Nephron progenitor cell (in vitro differentiated cells): ENCODE measurements around the gene PRDM16.
A peak's percentile ranks its signal among the peaks of the same experiment; 100 is the strongest.

Experiments
- DNase-seq: peaks from one replicate; pipeline ENCODE4 v3.0.0; 2021
- H3K27ac Mint-ChIP-seq: 2 replicates; pipeline ENCODE4 v1.8.0; 2021; ENCODE audit warnings: mild to moderate bottlenecking, moderate library complexity, mixed read lengths
- H3K27me3 Mint-ChIP-seq: 2 replicates; pipeline ENCODE4 v1.8.0; 2021; ENCODE audit warnings: mild to moderate bottlenecking, low read depth, mixed read lengths; ENCODE audit not compliant: poor library complexity
- H3K36me3 Mint-ChIP-seq: 2 replicates; pipeline ENCODE4 v1.8.0; 2021; ENCODE audit warnings: low read depth, mixed read lengths
- H3K4me1 Mint-ChIP-seq: 2 replicates; pipeline ENCODE4 v1.8.0; 2021; ENCODE audit warnings: mixed read lengths
- H3K4me3 Mint-ChIP-seq: 2 replicates; pipeline ENCODE4 v1.8.0; 2021; ENCODE audit warnings: mild to moderate bottlenecking, moderate library complexity, mixed read lengths
- H3K9me3 Mint-ChIP-seq: 2 replicates; pipeline ENCODE4 v1.8.0; 2021; ENCODE audit warnings: mild to moderate bottlenecking, moderate library complexity, mixed read lengths
- CTCF ChIP-seq: fragments of 200-600 bp; sonication (generic); IDR thresholded peaks from 2 replicates; pipeline ENCODE4 v1.5.0; 2021; ENCODE audit warnings: antibody characterized with exemption

Gene PRDM16

GRCh38 chr1:3399732-3400131, 330.7 kb downstream of the PRDM16 start:
- no peak overlapping the region for H3K27ac Mint-ChIP-seq

GRCh38 chr1:3401585-3402257, 332.7 kb downstream of the PRDM16 start:
- H3K27me3 Mint-ChIP-seq: peaks cover 61% of the 10 kb centered on the region
- no peak for DNase-seq
- H3K9me3 Mint-ChIP-seq: no peaks in the 10 kb centered on the region
- H3K4me1 Mint-ChIP-seq: peaks cover 66% of the 10 kb centered on the region
- TF ChIP-seq CTCF: no peak
- no peak overlapping the region for H3K27ac Mint-ChIP-seq
- no peak overlapping the region for H3K4me3 Mint-ChIP-seq
- H3K36me3 Mint-ChIP-seq: no peaks in the 10 kb centered on the region

More at GRCh38 chr1:3399732-3400131, 330.7 kb downstream of the PRDM16 start:
- DNase-seq: no peak
- Mint-ChIP-seq H3K9me3 (no peaks in the 10 kb centered on the region), H3K36me3 (no peaks in the 10 kb centered on the region), H3K27me3 (peaks cover 72% of the 10 kb centered on the region), H3K4me1 (peaks cover 72% of the 10 kb centered on the region), H3K4me3 (no peak overlapping the region)
- TF ChIP-seq CTCF: no peak

- no peaks in the 10 kb centered on the region for H3K9me3 Mint-ChIP-seq
- no peak overlapping the region for H3K27ac Mint-ChIP-seq
- no peak for TF ChIP-seq CTCF
Measured at GRCh38 chr1:3402258-3403010, 333.4 kb downstream of the PRDM16 start.

GRCh38 chr1:3403011-3403345, 334.0 kb downstream of the PRDM16 start:
- no peak overlapping the region for H3K27ac Mint-ChIP-seq
- no peak for TF ChIP-seq CTCF
- H3K4me3 Mint-ChIP-seq: no peak overlapping the region
- H3K36me3 Mint-ChIP-seq: no peaks in the 10 kb centered on the region
- no peak for DNase-seq
- peaks cover 54% of the 10 kb centered on the region for H3K4me1 Mint-ChIP-seq
- no peaks in the 10 kb centered on the region for H3K9me3 Mint-ChIP-seq
- H3K27me3 Mint-ChIP-seq: peaks cover 49% of the 10 kb centered on the region

More at GRCh38 chr1:3402258-3403010, 333.4 kb downstream of the PRDM16 start:
- peaks cover 59% of the 10 kb centered on the region for H3K4me1 Mint-ChIP-seq
- no peak overlapping the region for H3K4me3 Mint-ChIP-seq
- peaks cover 55% of the 10 kb centered on the region for H3K27me3 Mint-ChIP-seq
- no peaks in the 10 kb centered on the region for H3K36me3 Mint-ChIP-seq
- no peak for DNase-seq

GRCh38 chr1:3403388-3404231, 334.6 kb downstream of the PRDM16 start:
- H3K4me3 Mint-ChIP-seq: no peak overlapping the region
- peak; percentile 71 for DNase-seq

More at GRCh38 chr1:3403388-3404231, 334.6 kb downstream of the PRDM16 start:
- TF ChIP-seq CTCF: peak; percentile 54
- no peak overlapping the region for H3K27ac Mint-ChIP-seq
- H3K9me3 Mint-ChIP-seq: no peaks in the 10 kb centered on the region
- peaks cover 48% of the 10 kb centered on the region for H3K4me1 Mint-ChIP-seq
- no peaks in the 10 kb centered on the region for H3K36me3 Mint-ChIP-seq
- H3K27me3 Mint-ChIP-seq: peaks cover 43% of the 10 kb centered on the region
